Panc1 (cell line): ENCODE results near the gene CSF2RB. TPM values are rescaled to one million over a fixed set of nuclear protein-coding genes. Genes with fewer than 3 reads are reported as not detected.

Experiments used
- ATAC-seq: fragments of 200-7000 bp; cut with Tn5 transposase; 2 replicates; pipeline ENCODE4 v1.9.1; 2020; ENCODE audit warnings: mild to moderate bottlenecking, moderate library complexity
- BruUV-seq: library from RNA; stranded (reverse); fragments of 400-500 nt; replicated peaks from 2 replicates; lab custom pipeline; 2021; lab: Mats Ljungman, UMichigan
- CTCF ChIA-PET: fragments of 300-600 bp; sonication (Branson Sonifier 250); formaldehyde crosslinking; loops from one replicate; lab custom pipeline; 2022; ENCODE audit warnings: antibody characterized with exemption; lab: Charles Lee
- POLR2A ChIA-PET: fragments of 300-600 bp; sonication (Branson Sonifier 250); formaldehyde crosslinking; loops from one replicate; lab custom pipeline; 2022; ENCODE audit warnings: antibody characterized with exemption; lab: Charles Lee
- DNase-seq: peaks from one replicate; pipeline ENCODE4 v3.0.0-alpha.2; 2010; ENCODE audit warnings: low read depth, low spot score
- H3K27ac ChIP-seq: 2 replicates; pipeline ENCODE4 v1.5.1; 2011; ENCODE audit warnings: mild to moderate bottlenecking, low read length, inconsistent platforms
- H3K27me3 ChIP-seq: fragments of 200-500 bp; sonication (Bioruptor generic); 2 replicates; pipeline ENCODE4 v1.6.0; 2014; ENCODE audit warnings: low read length, inconsistent platforms; ENCODE audit not compliant: control insufficient read depth, insufficient read depth
- H3K36me3 ChIP-seq: fragments of 200-500 bp; sonication (Bioruptor generic); 2 replicates; pipeline ENCODE4 v1.5.1; 2014; ENCODE audit warnings: inconsistent platforms, mild to moderate bottlenecking, low read length, moderate library complexity; ENCODE audit not compliant: control insufficient read depth, insufficient read depth
- H3K4me1 ChIP-seq: 2 replicates; pipeline ENCODE4 v1.5.1; 2011; ENCODE audit warnings: inconsistent platforms, mild to moderate bottlenecking, low read length, moderate library complexity; ENCODE audit not compliant: control insufficient read depth, insufficient read depth
- H3K4me3 ChIP-seq, 2 experiments: 2 replicates each; pipeline ENCODE4 v1.5.1; 2011 to 2012; ENCODE audit warnings: low read depth in 2 of 2, low read length in 2 of 2, mild to moderate bottlenecking in 2 of 2, inconsistent platforms in 1 of 2, moderate library complexity in 1 of 2
- H3K9me3 ChIP-seq: fragments of 200-500 bp; sonication (Bioruptor generic); 2 replicates; pipeline ENCODE4 v1.5.1; 2014; ENCODE audit warnings: low read depth, mild to moderate bottlenecking, inconsistent platforms, low read length, moderate library complexity; ENCODE audit not compliant: control insufficient read depth, insufficient read depth
- CTCF ChIP-seq: fragments of 450-650 bp; IDR thresholded peaks from 2 replicates; pipeline ENCODE4 v1.5.1; 2017; ENCODE audit warnings: mild to moderate bottlenecking
- POLR2AphosphoS5 ChIP-seq: IDR thresholded peaks from 2 replicates; pipeline ENCODE4 v1.6.1; 2012; ENCODE audit warnings: mild to moderate bottlenecking, low read depth, low read length, moderate library complexity
- REST ChIP-seq, 2 experiments: IDR thresholded peaks; 2 replicates each; pipeline ENCODE4 v1.6.1; 2011 to 2012; ENCODE audit warnings: low read depth in 2 of 2, control low read depth in 1 of 2, low read length in 1 of 2, mild to moderate bottlenecking in 1 of 2, moderate library complexity in 1 of 2; ENCODE audit not compliant: insufficient read depth in 1 of 2
- SIN3A ChIP-seq: IDR thresholded peaks from 2 replicates; pipeline ENCODE4 v1.6.1; 2012; ENCODE audit warnings: low read depth, mild to moderate bottlenecking, low read length, moderate library complexity, borderline replicate concordance; ENCODE audit not compliant: insufficient read depth
- TCF7L2 ChIP-seq: IDR thresholded peaks from 2 replicates; pipeline ENCODE4 v1.6.1; 2011; ENCODE audit warnings: mild to moderate bottlenecking, low read depth, low read length, inconsistent platforms
- in situ Hi-C: cut with HindIII; loops from 2 replicates; pipeline ENCODE4 v1.10.0; 2016; ENCODE audit warnings: low sequenced_read_pairs, low pct_unique_long_range_greater_than_20kb
- intact Hi-C: fragments of 100-400 bp; cut with micrococcal nuclease; formaldehyde crosslinking; loops from one replicate; pipeline ENCODE4 v1.10.0; 2022; ENCODE audit not compliant: unreplicated experiment
- total RNA-seq: library from RNA; stranded (reverse); gene quantifications from one replicate; pipeline ENCODE4 v1.2.1, GENCODE V29; 2021; ENCODE audit not compliant: unreplicated experiment

The CSF2RB gene
- total RNA-seq, 1 experiment from 2014 or later = not detected

GRCh38 chr22:36955691-36956090 is 42.3 kb downstream of the CSF2RB start:
- ATAC-seq = no peak
- no peak for TF ChIP-seq TCF7L2
- TF ChIP-seq CTCF = no peak
- TF ChIP-seq POLR2AphosphoS5 = no peak
- CTCF ChIA-PET = no interaction called here
- intact Hi-C loops (no loop called here), in situ Hi-C loops (no loop called here)
- H3K9me3 ChIP-seq = no peaks in the 10 kb centered on the region
- H3K36me3 ChIP-seq = no peaks in the 10 kb centered on the region
- H3K4me3 ChIP-seq = no peak overlapping the region
- DNase-seq = no peak
- H3K4me1 ChIP-seq = no peaks in the 10 kb centered on the region
- POLR2A ChIA-PET = interaction anchor here (0.8 kb wide), 1 partner anchor 71 kb away, joined by 3 read pairs; no protein-coding TSS in a partner anchor
- no peak overlapping the region for H3K27ac ChIP-seq
- BruUV-seq = no TSS peak
- H3K27me3 ChIP-seq = no peaks in the 10 kb centered on the region

GRCh38 chr22:36958366-36958765 is 44.9 kb downstream of the CSF2RB start:
- TF ChIP-seq REST (IDR thresholded peaks at IDR 0.05; ENCODE audit: insufficient read depth in 1 of 2, low read depth in 2 of 2, low read length in 1 of 2) = no peak
- no peak for TF ChIP-seq POLR2AphosphoS5
- TF ChIP-seq SIN3A = no peak
- TF ChIP-seq CTCF = no peak
- no peak for TF ChIP-seq TCF7L2
- no peak for DNase-seq
- peaks cover 6% of the 10 kb centered on the region for H3K27me3 ChIP-seq
- no peak overlapping the region for H3K4me3 ChIP-seq
- POLR2A ChIA-PET = no interaction called here
- in situ Hi-C loops (no loop called here), intact Hi-C loops (no loop called here)
- no peak for ATAC-seq
- BruUV-seq = no TSS peak
- no peak overlapping the region for H3K27ac ChIP-seq
- CTCF ChIA-PET = no interaction called here
- H3K36me3 ChIP-seq = peaks cover 3% of the 10 kb centered on the region; the same call in 1 of the 2 replicates
- no peaks in the 10 kb centered on the region for H3K9me3 ChIP-seq
- H3K4me1 ChIP-seq = no peaks in the 10 kb centered on the region
